Kidney (tissue), 14 donors: Measurements from ENCODE around the gene ASTL. TPM values are rescaled to one million over a fixed set of nuclear protein-coding genes. Genes with fewer than 3 reads are reported as not detected.
A peak's percentile ranks its signal among the peaks of the same experiment; 100 is the strongest.
"Not testable (repeated sequence)": the region's sequence is repeated elsewhere in the genome, so short reads cannot be mapped to it uniquely, and the experiment has no call there.

ENCODE experiments used
- DNase-seq, 5 donors: peaks; one replicate each; pipeline ENCODE4 v3.0.0-alpha.2; 2013 to 2020
- FAIRE-seq: peaks from 2 replicates; lab custom pipeline; 2012; peaks lifted over from hg19 to GRCh38; lab: Jason Lieb, UNC
- H3K27ac ChIP-seq, 2 donors: one replicate each; pipeline ENCODE4 v1.7.0; 2013; ENCODE audit warnings: low read depth in 2 of 2, low read length in 2 of 2, inconsistent platforms in 1 of 2
- H3K27me3 ChIP-seq: one replicate; pipeline ENCODE4 v1.7.1; 2013; ENCODE audit warnings: low read length, inconsistent platforms; ENCODE audit not compliant: control insufficient read depth, insufficient read depth
- H3K36me3 ChIP-seq, 3 donors: one replicate each; pipeline versions ENCODE4 v1.7.0 to v1.7.1; 2013; ENCODE audit warnings: low read length in 3 of 3, control low read depth in 1 of 3, inconsistent platforms in 1 of 3; ENCODE audit not compliant: insufficient read depth in 3 of 3, control insufficient read depth in 2 of 3
- H3K4me1 ChIP-seq, 3 donors: one replicate each; pipeline versions ENCODE4 v1.7.0 to v1.7.1; 2013; ENCODE audit warnings: low read length in 3 of 3, inconsistent platforms in 1 of 3, low read depth in 1 of 3; ENCODE audit not compliant: control insufficient read depth in 2 of 3, insufficient read depth in 2 of 3
- H3K4me3 ChIP-seq, 3 donors: one replicate each; pipeline versions ENCODE4 v1.7.0 to v1.8.1; 2013; ENCODE audit warnings: low read length in 3 of 3, control low read depth in 1 of 3, inconsistent platforms in 1 of 3
- H3K9ac ChIP-seq, 3 donors: one replicate each; pipeline versions ENCODE4 v1.7.0 to v1.7.1; 2013; ENCODE audit warnings: low read length in 3 of 3, control low read depth in 1 of 3, inconsistent platforms in 1 of 3
- H3K9me3 ChIP-seq, 3 donors: one replicate each; pipeline versions ENCODE4 v1.7.0 to v1.7.1; 2013; ENCODE audit warnings: low read length in 3 of 3, control low read depth in 1 of 3, inconsistent platforms in 1 of 3; ENCODE audit not compliant: control insufficient read depth in 2 of 3, insufficient read depth in 1 of 3
- CTCF ChIP-seq: IDR thresholded peaks from 3 replicates; pipeline ENCODE4 v1.5.1; 2012; ENCODE audit warnings: mild to moderate bottlenecking, moderate library complexity, borderline replicate concordance; ENCODE audit not compliant: insufficient read depth; ENCODE audit errors: extremely low read depth
- intact Hi-C: fragments of 100-400 bp; cut with DNase I; formaldehyde crosslinking; loops from one replicate; pipeline ENCODE4 v1.11.1; 2022
- polyA plus RNA-seq: library from polyadenylated mRNA; stranded (reverse); fragments of 350-450 nt; fragmentation: Illumina TruSeq; extraction: RNeasy Lipid Tissue Mini Kit (QIAGEN cat#74804); gene quantifications from one replicate; pipeline ENCODE4 v1.2.3, GENCODE V29; 2014; ENCODE audit warnings: low read depth, low replicate concordance; ENCODE audit not compliant: insufficient read depth
- total RNA-seq: library from RNA; stranded (reverse); fragmentation: NEBNext Ultra II Directional; extraction: Animal tissue kit (Norgen Biotek cat#: 25700); gene quantifications from one replicate; pipeline ENCODE4 v1.2.1, GENCODE V29; 2021
- donor health status: control.
- donor health status: control.
- donor health status: control.
- donor health status: control.
- donor health status: control.
- donor health status: DM: yes; HTN: yes; CAD: no.
- donor health status: Normal renal cell carcinoma (clear cell type).

Gene ASTL
- total and polyA plus RNA-seq, 2 donors from 2014 or later = not detected

- DNase-seq (peak in 2 of 5 donors; percentile 44 to 72), FAIRE-seq (no peak)
- intact Hi-C loops = no loop called here
- no peaks in the 10 kb centered on the region for H3K27me3 ChIP-seq
- H3K4me3 ChIP-seq = no peak overlapping the region
- H3K9me3 ChIP-seq = no peaks in the 10 kb centered on the region
- H3K36me3 ChIP-seq = no peaks in the 10 kb centered on the region
- no peak for TF ChIP-seq CTCF
- H3K27ac ChIP-seq = no peak overlapping the region
- H3K9ac ChIP-seq = no peak overlapping the region
- peaks cover 0 to 9% (median 5%) of the 10 kb centered on the region in 3 donors for H3K4me1 ChIP-seq
These were observed 4.2 kb upstream of the ASTL start for GRCh38 chr2:96142217-96143113.

- H3K27me3 ChIP-seq, H3K36me3 ChIP-seq, FAIRE-seq, H3K9ac ChIP-seq, intact Hi-C loops, H3K4me3 ChIP-seq, H3K9me3 ChIP-seq, H3K27ac ChIP-seq, H3K4me1 ChIP-seq: not testable (repeated sequence)
- DNase-seq = peak in 2 of 5 donors; percentile 14 to 27
These were observed 3.3 kb upstream of the ASTL start for GRCh38 chr2:96141624-96141967.

- no peaks in the 10 kb centered on the region for H3K36me3 ChIP-seq
- no peak overlapping the region for H3K9ac ChIP-seq
- H3K9me3 ChIP-seq = no peaks in the 10 kb centered on the region
- FAIRE-seq (no peak), DNase-seq (peak in 2 of 5 donors; percentile 24 to 55)
- intact Hi-C loops = no loop called here
- TF ChIP-seq CTCF = no peak
- H3K27me3 ChIP-seq = no peaks in the 10 kb centered on the region
- H3K27ac ChIP-seq = no peak overlapping the region
- no peak overlapping the region for H3K4me3 ChIP-seq
- H3K4me1 ChIP-seq = peaks cover 0 to 4% (median 1%) of the 10 kb centered on the region in 3 donors
These were observed 2.8 kb upstream of the ASTL start for GRCh38 chr2:96140941-96141623.

DNA sequence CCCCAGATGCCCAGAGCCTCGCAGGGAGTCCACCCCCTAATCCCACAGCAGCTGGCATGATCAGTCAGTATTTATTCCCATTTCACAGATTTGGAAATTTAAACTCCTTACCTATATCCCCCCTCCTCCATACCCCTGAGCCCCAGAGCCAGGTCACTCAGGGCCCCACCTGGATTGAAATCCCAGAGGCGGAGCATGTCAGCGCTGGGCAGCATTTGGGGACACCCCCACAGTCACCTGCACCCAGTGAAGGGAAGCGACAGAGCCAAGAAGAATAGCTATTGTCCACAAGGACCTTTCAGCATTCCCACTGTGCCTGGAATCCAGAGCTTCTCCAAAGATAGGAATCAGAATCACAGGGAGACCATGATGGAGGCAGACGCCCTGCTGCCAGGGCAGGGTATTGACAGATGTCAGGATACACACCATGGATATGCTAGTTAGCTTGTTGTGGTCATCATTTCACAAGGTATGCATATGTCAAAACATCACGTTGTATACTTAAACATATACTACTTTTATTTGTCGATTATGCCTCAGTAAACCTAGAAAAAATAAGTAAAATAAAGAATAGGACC is 968 bp upstream of the ASTL start:
- TF ChIP-seq CTCF = no peak
- no peak for FAIRE-seq
- H3K27ac ChIP-seq = no peak overlapping the region
- H3K9ac ChIP-seq = no peak overlapping the region
- H3K4me1 ChIP-seq = no peaks in the 10 kb centered on the region
- H3K9me3 ChIP-seq = no peaks in the 10 kb centered on the region
- H3K36me3 ChIP-seq = no peaks in the 10 kb centered on the region
- peak in 1 of 5 donors; percentile 52 for DNase-seq
- intact Hi-C loops = no loop called here
- no peaks in the 10 kb centered on the region for H3K27me3 ChIP-seq
- no peak overlapping the region for H3K4me3 ChIP-seq
